Measurements from ENCODE around the gene LINGO3. TPM values are rescaled to one million over a fixed set of nuclear protein-coding genes. Genes with fewer than 3 reads are reported as not detected.

LINGO3 gene
- total and polyA plus RNA-seq, 8 donors, result not detected

- no peaks in the 10 kb centered on the region for H3K27me3 ChIP-seq
- TF ChIP-seq POLR2A (IDR thresholded peaks at IDR 0.05) (no peak), EP300 (IDR thresholded peaks at IDR 0.05) (no peak), POLR2AphosphoS5 (IDR thresholded peaks at IDR 0.05) (peak in 2 of 3 donors; percentile 32 to 67)
- TF ChIP-seq, protein P1, sequence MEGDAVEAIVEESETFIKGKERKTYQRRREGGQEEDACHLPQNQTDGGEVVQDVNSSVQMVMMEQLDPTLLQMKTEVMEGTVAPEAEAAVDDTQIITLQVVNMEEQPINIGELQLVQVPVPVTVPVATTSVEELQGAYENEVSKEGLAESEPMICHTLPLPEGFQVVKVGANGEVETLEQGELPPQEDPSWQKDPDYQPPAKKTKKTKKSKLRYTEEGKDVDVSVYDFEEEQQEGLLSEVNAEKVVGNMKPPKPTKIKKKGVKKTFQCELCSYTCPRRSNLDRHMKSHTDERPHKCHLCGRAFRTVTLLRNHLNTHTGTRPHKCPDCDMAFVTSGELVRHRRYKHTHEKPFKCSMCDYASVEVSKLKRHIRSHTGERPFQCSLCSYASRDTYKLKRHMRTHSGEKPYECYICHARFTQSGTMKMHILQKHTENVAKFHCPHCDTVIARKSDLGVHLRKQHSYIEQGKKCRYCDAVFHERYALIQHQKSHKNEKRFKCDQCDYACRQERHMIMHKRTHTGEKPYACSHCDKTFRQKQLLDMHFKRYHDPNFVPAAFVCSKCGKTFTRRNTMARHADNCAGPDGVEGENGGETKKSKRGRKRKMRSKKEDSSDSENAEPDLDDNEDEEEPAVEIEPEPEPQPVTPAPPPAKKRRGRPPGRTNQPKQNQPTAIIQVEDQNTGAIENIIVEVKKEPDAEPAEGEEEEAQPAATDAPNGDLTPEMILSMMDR (IDR thresholded peaks at IDR 0.05), result no peak
- no peak overlapping the region for H3K4me3 ChIP-seq
Measured at GRCh38 chr19:2266183-2266993, 41.6 kb downstream of the LINGO3 start.

GRCh38 chr19:2261438-2262172, 46.3 kb downstream of the LINGO3 start:
- no peaks in the 10 kb centered on the region for H3K36me3 ChIP-seq
- intact Hi-C loops (cut with DNase I; ENCODE audit: low total_unique reads), result no loop called here
- H3K4me3 ChIP-seq, result no peak overlapping the region
- TF ChIP-seq, protein P1 (IDR thresholded peaks at IDR 0.05), result peak in 2 of 7 experiments; percentile 27 to 37
- TF ChIP-seq POLR2A (IDR thresholded peaks at IDR 0.05) (no peak), POLR2AphosphoS5 (IDR thresholded peaks at IDR 0.05) (no peak), EP300 (IDR thresholded peaks at IDR 0.05) (no peak)
- WGBS, 5 donors, result 2 to 69% (median 63%) methylated on average over 2 to 7 of the region's 7 CpGs
- no peaks in the 10 kb centered on the region for H3K9me3 ChIP-seq
- H3K27ac ChIP-seq, result no peak overlapping the region
- peaks cover 5 to 20% (median 9%) of the 10 kb centered on the region in 4 donors for H3K4me1 ChIP-seq
- peak in 1 of 2 donors; percentile 60 for DNase-seq
- H3K27me3 ChIP-seq, result no peaks in the 10 kb centered on the region

More at GRCh38 chr19:2266183-2266993, 41.6 kb downstream of the LINGO3 start:
- peak; percentile 89 to 93 for DNase-seq
- Histone ChIP-seq H3K9me3 (no peaks in the 10 kb centered on the region), H3K36me3 (peaks cover 0 to 3% (median 2%) of the 10 kb centered on the region in 4 donors), H3K27ac (peak overlapping the region in 4 of 5 donors; percentile 19 to 64 (median 40)), H3K4me1 (peaks cover 12 to 48% (median 26%) of the 10 kb centered on the region in 4 donors)
- intact Hi-C loops (cut with DNase I; ENCODE audit: low total_unique reads), result no loop called here
- WGBS, 5 donors, result 43 to 48% (median 45%) methylated on average over 13 to 18 of the region's 18 CpGs

- TF ChIP-seq, protein P1 (IDR thresholded peaks at IDR 0.05), result no peak
- TF ChIP-seq EP300 (IDR thresholded peaks at IDR 0.05) (no peak), POLR2AphosphoS5 (IDR thresholded peaks at IDR 0.05) (no peak), POLR2A (IDR thresholded peaks at IDR 0.05) (no peak)
- Histone ChIP-seq H3K4me3 (no peak overlapping the region), H3K27me3 (no peaks in the 10 kb centered on the region), H3K4me1 (peaks cover 0 to 9% (median 2%) of the 10 kb centered on the region in 4 donors), H3K36me3 (no peaks in the 10 kb centered on the region), H3K27ac (peak overlapping the region in 1 of 5 donors; percentile 10), H3K9me3 (no peaks in the 10 kb centered on the region)
- no peak for DNase-seq
- intact Hi-C loops (cut with DNase I; ENCODE audit: low total_unique reads), result no loop called here
- WGBS, 5 donors, result 63 to 73% (median 69%) methylated on average over 11 of the region's 11 CpGs
Measured at GRCh38 chr19:2260341-2260805, 47.6 kb downstream of the LINGO3 start.

- DNase-seq, result no peak
- intact Hi-C loops (cut with DNase I; ENCODE audit: low total_unique reads), result no loop called here
- H3K4me3 ChIP-seq, result no peak overlapping the region
- H3K9me3 ChIP-seq, result no peaks in the 10 kb centered on the region
- H3K4me1 ChIP-seq, result no peaks in the 10 kb centered on the region
- peaks cover 0 to 2% (median 0%) of the 10 kb centered on the region in 3 donors for H3K27me3 ChIP-seq
- H3K36me3 ChIP-seq, result no peaks in the 10 kb centered on the region
- no peak overlapping the region for H3K27ac ChIP-seq
- TF ChIP-seq POLR2AphosphoS5 (IDR thresholded peaks at IDR 0.05) (no peak), POLR2A (IDR thresholded peaks at IDR 0.05) (no peak), EP300 (IDR thresholded peaks at IDR 0.05) (no peak)
- TF ChIP-seq, protein P1 (IDR thresholded peaks at IDR 0.05), result no peak
- 85 to 96% (median 90%) methylated on average over 5 of the region's 5 CpGs for WGBS, 5 donors
Measured at GRCh38 chr19:2259336-2259735, 48.6 kb downstream of the LINGO3 start.
